Measurements from ENCODE around the gene ECI1. TPM values are rescaled to one million over a fixed set of nuclear protein-coding genes. Genes with fewer than 3 reads are reported as not detected.
A peak's percentile ranks its signal among the peaks of the same experiment; 100 is the strongest.

ECI1 gene
- total RNA-seq, 2 donors from 2014 or later, result 48.5 to 87.0 TPM

- intact Hi-C loops (cut with DNase I), result no loop called here
- no peak for DNase-seq (ENCODE audit: low spot score)
Observed at GRCh38 chr16:2198283-2198682, 53.1 kb downstream of the ECI1 start.

GRCh38 chr16:2197765-2198164, 53.6 kb downstream of the ECI1 start:
- Histone ChIP-seq H3K27ac (no peak overlapping the region), H3K4me1 (replicated peaks) (no peaks in the 10 kb centered on the region), H3K36me3 (no peaks in the 10 kb centered on the region), H3K27me3 (replicated peaks; ENCODE audit: insufficient read depth) (no peaks in the 10 kb centered on the region), H3K9me3 (no peaks in the 10 kb centered on the region), H3K4me3 (no peak overlapping the region)
- DNase-seq (ENCODE audit: low spot score), result no peak
- WGBS, result 72% methylated on average over 6 of the region's 6 CpGs
- no peak for TF ChIP-seq POLR2AphosphoS5 (IDR thresholded peaks at IDR 0.05)
- TF ChIP-seq CTCF (IDR thresholded peaks at IDR 0.05), result no peak
- TF ChIP-seq POLR2A (IDR thresholded peaks at IDR 0.05), result no peak
- intact Hi-C loops (cut with DNase I), result no loop called here

More at GRCh38 chr16:2198283-2198682, 53.1 kb downstream of the ECI1 start:
- no peak for TF ChIP-seq CTCF (IDR thresholded peaks at IDR 0.05)
- TF ChIP-seq POLR2AphosphoS5 (IDR thresholded peaks at IDR 0.05), result no peak
- TF ChIP-seq POLR2A (IDR thresholded peaks at IDR 0.05), result no peak
- Histone ChIP-seq H3K36me3 (no peaks in the 10 kb centered on the region), H3K4me1 (replicated peaks) (no peaks in the 10 kb centered on the region), H3K27ac (no peak overlapping the region), H3K9me3 (no peaks in the 10 kb centered on the region), H3K27me3 (replicated peaks; ENCODE audit: insufficient read depth) (no peaks in the 10 kb centered on the region), H3K4me3 (no peak overlapping the region)
- 68% methylated on average over 4 of the region's 4 CpGs for WGBS

GRCh38 chr16:2196981-2197511, 54.3 kb downstream of the ECI1 start:
- intact Hi-C loops (cut with DNase I), result no loop called here
- TF ChIP-seq CTCF (IDR thresholded peaks at IDR 0.05) (no peak), POLR2AphosphoS5 (IDR thresholded peaks at IDR 0.05) (no peak)
- no peak overlapping the region for H3K27ac ChIP-seq
- no peak for DNase-seq (ENCODE audit: low spot score)
- peak overlapping the region; percentile 21 to 26 for H3K4me3 ChIP-seq
- H3K4me1 ChIP-seq (replicated peaks), result no peaks in the 10 kb centered on the region
- no peaks in the 10 kb centered on the region for H3K27me3 ChIP-seq (replicated peaks; ENCODE audit: insufficient read depth)
- H3K36me3 ChIP-seq, result no peaks in the 10 kb centered on the region
- no peaks in the 10 kb centered on the region for H3K9me3 ChIP-seq
- 34% methylated on average over 24 of the region's 32 CpGs for WGBS

GRCh38 chr16:2196162-2196980, 55.0 kb downstream of the ECI1 start, which contains the start of gene CASKIN1:
TSS of gene CASKIN1 (minus strand) at chr16:2196605. CDS start at chr16:2196432, 173 bp downstream.
- WGBS, result under 1% methylated on average over 67 of the region's 129 CpGs
- intact Hi-C loops (cut with DNase I), result no loop called here
- TF ChIP-seq CTCF (IDR thresholded peaks at IDR 0.05), result no peak
- no peak for TF ChIP-seq POLR2A (IDR thresholded peaks at IDR 0.05)
- no peak for TF ChIP-seq POLR2AphosphoS5 (IDR thresholded peaks at IDR 0.05)
- H3K4me1 ChIP-seq (replicated peaks), result no peaks in the 10 kb centered on the region
- DNase-seq (ENCODE audit: low spot score), result no peak
- H3K4me3 ChIP-seq, result peak within 1 kb of the TSS; percentile 35 to 45
- H3K36me3 ChIP-seq, result no peaks in the 10 kb centered on the region
- no peak within 1 kb of the TSS for H3K27ac ChIP-seq
- no peaks in the 10 kb centered on the region for H3K27me3 ChIP-seq (replicated peaks; ENCODE audit: insufficient read depth)
- H3K9me3 ChIP-seq, result no peaks in the 10 kb centered on the region
